SK-N-MC (cell line): Measurements from ENCODE around the gene CCDC69.

Source experiments
- EZH2 ChIP-seq: fragments of 200-600 bp; sonication (generic); IDR thresholded peaks from one replicate; pipeline ENCODE4 v1.6.1; 2017; ENCODE audit warnings: antibody characterized with exemption
- FOXP2 ChIP-seq: optimal IDR thresholded peaks from 2 replicates; pipeline ENCODE3; 2011; ENCODE audit warnings: mild to moderate bottlenecking, moderate library complexity; ENCODE audit not compliant: insufficient read depth; ENCODE audit errors: extremely low read length, control extremely low read depth
- POLR2AphosphoS5 ChIP-seq: IDR thresholded peaks from 2 replicates; pipeline ENCODE4 v1.6.1; 2012; ENCODE audit warnings: mild to moderate bottlenecking, low read depth, low read length, borderline replicate concordance

GRCh38 chr5:151156507-151157420, 67.1 kb downstream of the CCDC69 start:
- TF ChIP-seq EZH2 (no peak), POLR2AphosphoS5 (no peak), FOXP2 (no peak)
